ENCODE measurements around the gene SPTB. TPM values are rescaled to one million over a fixed set of nuclear protein-coding genes. Genes with fewer than 3 reads are reported as not detected.

SPTB gene
- total and polyA plus RNA-seq, 7 donors, result 0.49 to 2.9 (median 1.3) TPM; not detected in 1

- TF ChIP-seq CTCF (IDR thresholded peaks at IDR 0.05) (no peak), POLR2AphosphoS5 (IDR thresholded peaks at IDR 0.05) (peak; percentile 36 to 71 (median 62)), EP300 (IDR thresholded peaks at IDR 0.05) (peak in 1 of 4 donors; percentile 64)
- Histone ChIP-seq H3K27ac (peak overlapping the region; percentile 65 to 86 (median 72)), H3K9me3 (no peaks in the 10 kb centered on the region), H3K4me3 (peak overlapping the region in 2 of 4 donors; percentile 1 to 13), H3K27me3 (no peaks in the 10 kb centered on the region), H3K4me1 (peaks cover 0 to 77% (median 70%) of the 10 kb centered on the region in 4 donors), H3K36me3 (no peaks in the 10 kb centered on the region)
- 10 to 34% methylated on average over 19 of the region's 19 CpGs for WGBS, 2 donors
- intact Hi-C loops (cut with DNase I), result loop anchor here (2.0 to 10.0 kb wide), 2 partner anchors 42 to 248 kb away; no protein-coding TSS in a partner anchor
- peak; percentile 93 for DNase-seq
Measured at GRCh38 chr14:64762044-64763034, 117.4 kb downstream of the SPTB start.

- WGBS, 2 donors, result 11 to 57% methylated on average over 5 of the region's 5 CpGs
- TF ChIP-seq POLR2AphosphoS5 (IDR thresholded peaks at IDR 0.05), result no peak
- TF ChIP-seq EP300 (IDR thresholded peaks at IDR 0.05), result no peak
- no peak for TF ChIP-seq CTCF (IDR thresholded peaks at IDR 0.05)
- no peak for TF ChIP-seq POLR2A (IDR thresholded peaks at IDR 0.05)
- Histone ChIP-seq H3K27ac (peak overlapping the region; percentile 65 to 86 (median 72)), H3K9me3 (no peaks in the 10 kb centered on the region), H3K4me3 (no peak overlapping the region), H3K4me1 (peaks cover 0 to 85% (median 74%) of the 10 kb centered on the region in 4 donors), H3K27me3 (no peaks in the 10 kb centered on the region), H3K36me3 (no peaks in the 10 kb centered on the region)
- intact Hi-C loops (cut with DNase I), result loop anchor here (2.0 to 10.0 kb wide), 2 partner anchors 41 to 247 kb away; no protein-coding TSS in a partner anchor
- no peak for DNase-seq
Measured at GRCh38 chr14:64761441-64762043, 118.2 kb downstream of the SPTB start.

- Histone ChIP-seq H3K4me1 (peaks cover 0 to 92% (median 79%) of the 10 kb centered on the region in 4 donors), H3K27me3 (no peaks in the 10 kb centered on the region), H3K27ac (peak overlapping the region in 3 of 4 donors; percentile 67 to 86 (median 78)), H3K36me3 (no peaks in the 10 kb centered on the region), H3K9me3 (no peaks in the 10 kb centered on the region), H3K4me3 (no peak overlapping the region)
- TF ChIP-seq POLR2AphosphoS5 (IDR thresholded peaks at IDR 0.05) (no peak), CTCF (IDR thresholded peaks at IDR 0.05) (no peak), POLR2A (IDR thresholded peaks at IDR 0.05) (no peak), EP300 (IDR thresholded peaks at IDR 0.05) (no peak)
- 66 to 79% methylated on average over 5 of the region's 5 CpGs for WGBS, 2 donors
- intact Hi-C loops (cut with DNase I), result loop anchor here (10.0 kb wide), 1 partner anchor 246 kb away; no protein-coding TSS in a partner anchor
- DNase-seq, result no peak
Measured at GRCh38 chr14:64760916-64761315, 118.8 kb downstream of the SPTB start.

- no peaks in the 10 kb centered on the region for H3K9me3 ChIP-seq
- H3K4me1 ChIP-seq, result peaks cover 0 to 98% (median 84%) of the 10 kb centered on the region in 4 donors
- no peaks in the 10 kb centered on the region for H3K27me3 ChIP-seq
- WGBS, 2 donors, result 43 to 63% methylated on average over 8 of the region's 8 CpGs
- peak overlapping the region in 1 of 4 donors; percentile 86 for H3K27ac ChIP-seq
- intact Hi-C loops (cut with DNase I), result loop anchor here (10.0 kb wide), 1 partner anchor 245 kb away; no protein-coding TSS in a partner anchor
- peak in 2 of 4 experiments; percentile 50 to 52 for TF ChIP-seq CTCF (IDR thresholded peaks at IDR 0.05)
- TF ChIP-seq POLR2A (IDR thresholded peaks at IDR 0.05), result no peak
- H3K4me3 ChIP-seq, result no peak overlapping the region
- no peak for DNase-seq
- no peaks in the 10 kb centered on the region for H3K36me3 ChIP-seq
Measured at GRCh38 chr14:64760146-64760755, 119.5 kb downstream of the SPTB start.

All from sigmoid colon (tissue), 7 donors.